Adrenal gland (tissue), 12 donors: ENCODE data around the gene EPHB1. TPM values are rescaled to one million over a fixed set of nuclear protein-coding genes. Genes with fewer than 3 reads are reported as not detected.
A peak's percentile ranks its signal among the peaks of the same experiment; 100 is the strongest.
"Not testable (repeated sequence)": the region's sequence is repeated elsewhere in the genome, so short reads cannot be mapped to it uniquely, and the experiment has no call there.

Experiments
- DNase-seq, 7 donors: peaks; one replicate each; pipeline ENCODE4 v3.0.0-alpha.2; 2019 to 2020
- H3K27ac ChIP-seq, 5 donors: fragments of 200-600 bp; sonication (generic) in 4 of 5; 1 replicate in 3 of 5; 2 replicates in 2 of 5; pipeline versions ENCODE4 v1.5.1 to v1.8.0; 2016 to 2020; ENCODE audit warnings: mild to moderate bottlenecking in 1 of 5
- H3K27me3 ChIP-seq: fragments of 200-600 bp; 2 replicates; pipeline ENCODE4 v1.8.0; 2021
- H3K36me3 ChIP-seq, 2 donors: fragments of 200-600 bp; replicated peaks in 1 of 2; 1 replicate in 1 of 2; 2 replicates in 1 of 2; pipeline versions ENCODE4 v1.5.1 to v1.8.0; 2018 to 2022
- H3K4me1 ChIP-seq, 2 donors: fragments of 200-600 bp; replicated peaks in 1 of 2; 1 replicate in 1 of 2; 2 replicates in 1 of 2; pipeline versions ENCODE4 v1.5.1 to v1.8.0; 2018 to 2021
- H3K4me3 ChIP-seq, 4 donors: fragments of 200-600 bp; sonication (generic) in 3 of 4; one replicate each; pipeline ENCODE4 v1.5.1; 2016 to 2018
- H3K9me3 ChIP-seq, 3 donors: fragments of 200-600 bp; sonication (generic) in 1 of 3; replicated peaks in 1 of 3; 1 replicate in 2 of 3; 2 replicates in 1 of 3; pipeline versions ENCODE4 v1.5.1 to v1.8.0; 2016 to 2021
- CTCF ChIP-seq, 6 experiments: fragments of 450-650 bp in 4 of 6; fragments of 200-600 bp in 2 of 6; sonication (generic) in 1 of 6; IDR thresholded peaks; 1 replicate in 5 of 6; 2 replicates in 1 of 6; pipeline versions ENCODE4 v1.5.1 to v1.8.0; 2016 to 2021; ENCODE audit warnings: antibody characterized with exemption in 6 of 6, mild to moderate bottlenecking in 2 of 6, moderate library complexity in 1 of 6
- POLR2A ChIP-seq, 2 donors: fragments of 450-650 bp; IDR thresholded peaks; one replicate each; pipeline ENCODE4 v1.6.1; 2017; ENCODE audit warnings: antibody characterized with exemption in 2 of 2, mild to moderate bottlenecking in 2 of 2, moderate library complexity in 1 of 2
- WGBS, 4 donors: extraction: QIAGEN DNeasy Blood & Tissue Kit in 2 of 4; methylation state at CpG; one replicate each; pipeline versions ENCODE4 v1.1.5 to v1.1.7; 2013 to 2017; 5-methylcytosine and 5-hydroxymethylcytosine counted together
- intact Hi-C, 2 donors: fragments of 100-400 bp; cut with DNase I; formaldehyde crosslinking; loops; one replicate each; pipeline versions ENCODE4 v1.14.1 to v1.15.0; 2022 to 2023
- polyA plus RNA-seq, 3 donors: library from polyadenylated mRNA; stranded (reverse); fragments of 200-250 nt in 2 of 3; fragments of 350-450 nt in 1 of 3; fragmentation: Illumina TruSeq in 1 of 3; extraction: RNeasy Lipid Tissue Mini Kit (QIAGEN cat#74804) in 1 of 3; gene quantifications; one replicate each; pipeline ENCODE4 v1.2.3, GENCODE V29; 2013 to 2014
- total RNA-seq, 9 donors: library from RNA; depleted of rRNA in 4 of 9; stranded (reverse); fragments of >200 nt in 4 of 9; fragments of 120-200 nt in 1 of 9; fragmentation: NEBNext Ultra II Directional in 1 of 9; extraction: Animal tissue kit (Norgen Biotek cat#: 25700) in 1 of 9; gene quantifications; one replicate each; pipeline versions ENCODE4 v1.1.0 to v1.2.4, GENCODE V29; 2013 to 2023
- donor health status: healthy with polysubstance abuse.
- donor health status: Bipolar disorder and iron deficiency.
- donor health status: DM: yes; HTN: yes; CAD: no.
- donor health status: DM: no; HTN: no; CAD: no.
- donor health status: DM: no; HTN: no; CAD: no.
- donor health status: DM: yes; HTN: yes; CAD: no.

EPHB1 gene
- total and polyA plus RNA-seq, 12 donors = 0.10 to 3.4 (median 0.98) TPM

- no peaks in the 10 kb centered on the region for H3K36me3 ChIP-seq
- H3K9me3 ChIP-seq = no peaks in the 10 kb centered on the region
- no peak overlapping the region for H3K4me3 ChIP-seq
- WGBS, 4 donors = 24 to 35% (median 29%) methylated on average over 5 of the region's 5 CpGs
- peak overlapping the region in 2 of 5 donors; percentile 17 to 65 for H3K27ac ChIP-seq
- intact Hi-C loops = no loop called here
- no peaks in the 10 kb centered on the region for H3K27me3 ChIP-seq
- DNase-seq = peak in 1 of 7 donors; percentile 19
- no peak for TF ChIP-seq POLR2A (IDR thresholded peaks at IDR 0.05)
- TF ChIP-seq CTCF (IDR thresholded peaks at IDR 0.05) = peak in 2 of 6 experiments; percentile 15 to 21
- H3K4me1 ChIP-seq = peaks cover 0 to 6% of the 10 kb centered on the region in 2 donors
These were observed 434.0 kb downstream of the EPHB1 start for GRCh38 chr3:135229018-135229495.

- WGBS, 4 donors = 17 to 39% (median 30%) methylated on average over 2 of the region's 2 CpGs
- Histone ChIP-seq H3K4me3 (no peak overlapping the region), H3K36me3 (no peaks in the 10 kb centered on the region), H3K27ac (no peak overlapping the region), H3K9me3 (no peaks in the 10 kb centered on the region), H3K27me3 (no peaks in the 10 kb centered on the region), H3K4me1 (peaks cover 0 to 6% of the 10 kb centered on the region in 2 donors)
- no peak for DNase-seq
- no peak for TF ChIP-seq POLR2A (IDR thresholded peaks at IDR 0.05)
- no peak for TF ChIP-seq CTCF (IDR thresholded peaks at IDR 0.05)
- intact Hi-C loops = no loop called here
These were observed 436.7 kb downstream of the EPHB1 start for GRCh38 chr3:135231737-135232136.

- Histone ChIP-seq H3K36me3 (no peaks in the 10 kb centered on the region), H3K27me3 (no peaks in the 10 kb centered on the region), H3K27ac (no peak overlapping the region), H3K4me3 (no peak overlapping the region), H3K4me1 (peaks cover 0 to 6% of the 10 kb centered on the region in 2 donors), H3K9me3 (no peaks in the 10 kb centered on the region)
- intact Hi-C loops = no loop called here
- no peak for DNase-seq
- 55 to 96% (median 83%) methylated on average over 2 of the region's 2 CpGs for WGBS, 4 donors
- TF ChIP-seq POLR2A (IDR thresholded peaks at IDR 0.05) (no peak), CTCF (IDR thresholded peaks at IDR 0.05) (no peak)
These were observed 437.2 kb downstream of the EPHB1 start for GRCh38 chr3:135232226-135232625.

GRCh38 chr3:135233476-135233875, 438.4 kb downstream of the EPHB1 start:
- WGBS, 4 donors = 82 to 96% (median 88%) methylated on average over 2 to 3 of the region's 3 CpGs
- H3K27ac ChIP-seq, H3K36me3 ChIP-seq, intact Hi-C loops, H3K9me3 ChIP-seq, H3K4me3 ChIP-seq, DNase-seq, H3K4me1 ChIP-seq, H3K27me3 ChIP-seq: not testable (repeated sequence)

- WGBS, 4 donors = 80 to 93% (median 90%) methylated on average over 5 of the region's 5 CpGs
- intact Hi-C loops = no loop called here
- no peaks in the 10 kb centered on the region for H3K4me1 ChIP-seq
- H3K27ac ChIP-seq = no peak overlapping the region
- DNase-seq = no peak
- H3K27me3 ChIP-seq = no peaks in the 10 kb centered on the region
- no peak overlapping the region for H3K4me3 ChIP-seq
- H3K9me3 ChIP-seq = no peaks in the 10 kb centered on the region
- TF ChIP-seq CTCF (IDR thresholded peaks at IDR 0.05) (no peak), POLR2A (IDR thresholded peaks at IDR 0.05) (no peak)
- no peaks in the 10 kb centered on the region for H3K36me3 ChIP-seq
These were observed 440.5 kb downstream of the EPHB1 start for GRCh38 chr3:135235541-135235940.
